HG03460 (cell line): ENCODE data around the gene CHAF1A.

Source experiments
- ATAC-seq: cut with Tn5 transposase; IDR thresholded peaks from one replicate; pipeline ENCODE4 v1.9.1; 2021; ENCODE audit not compliant: unreplicated experiment

CHAF1A gene

DNA sequence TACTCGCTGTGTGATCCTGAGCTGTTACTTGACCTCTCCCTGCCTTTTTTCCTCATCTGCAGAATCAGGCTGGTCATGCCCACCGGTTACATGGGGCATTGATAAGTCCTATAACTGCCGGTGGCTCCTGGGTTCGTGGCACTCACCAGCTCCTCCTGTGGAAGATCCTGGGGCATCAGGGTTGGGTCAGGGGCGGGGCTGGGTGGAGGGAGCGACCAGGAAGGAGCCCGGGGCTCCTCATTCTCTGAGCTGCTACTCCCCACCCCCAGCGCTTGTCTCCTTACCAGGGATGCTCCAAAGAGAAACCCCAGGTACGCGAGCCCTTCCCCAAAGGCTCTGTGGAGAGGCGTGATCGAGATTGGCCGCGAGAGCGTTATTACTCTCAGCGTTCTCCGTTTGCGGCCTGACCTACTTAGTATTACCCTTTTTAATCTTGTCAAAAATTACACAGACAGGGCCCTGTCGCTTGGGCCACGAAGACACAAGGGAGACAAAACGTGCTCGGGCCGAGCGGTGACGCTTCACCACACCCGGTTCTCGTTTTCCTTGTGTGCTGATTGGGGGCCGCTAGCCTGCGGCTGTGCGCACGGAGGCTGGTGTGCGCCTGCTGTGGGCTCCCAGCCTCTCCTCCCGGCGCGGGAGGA lies 80.4 kb downstream of the CHAF1A start:
- ATAC-seq = no peak

GRCh38 chr19:4483385-4483784 lies 80.9 kb downstream of the CHAF1A start:
- no peak for ATAC-seq

DNA sequence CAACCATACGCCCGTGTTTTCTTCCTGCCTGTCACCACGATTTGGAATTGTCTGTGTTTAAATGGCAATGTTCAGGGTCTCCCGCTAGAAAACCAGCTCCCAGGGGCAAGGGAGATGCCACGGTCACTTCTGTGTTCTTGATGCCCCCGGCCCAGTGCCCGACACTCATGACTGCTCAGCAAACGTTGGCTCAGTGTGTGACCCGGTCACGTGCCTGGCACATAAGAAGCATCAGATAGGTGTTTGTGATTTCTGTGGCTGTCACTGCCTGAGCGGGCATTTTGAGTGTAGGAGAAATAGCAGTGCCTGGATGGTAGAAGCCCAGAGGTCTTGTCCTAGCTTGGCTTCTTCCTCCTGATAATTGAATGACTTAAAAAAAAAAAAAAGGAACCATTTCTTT lies 85.1 kb downstream of the CHAF1A start:
- ATAC-seq = no peak

GRCh38 chr19:4488496-4488895 lies 86.1 kb downstream of the CHAF1A start:
- no peak for ATAC-seq

- no peak for ATAC-seq
Measured at GRCh38 chr19:4491446-4491845, 89.0 kb downstream of the CHAF1A start.

DNA sequence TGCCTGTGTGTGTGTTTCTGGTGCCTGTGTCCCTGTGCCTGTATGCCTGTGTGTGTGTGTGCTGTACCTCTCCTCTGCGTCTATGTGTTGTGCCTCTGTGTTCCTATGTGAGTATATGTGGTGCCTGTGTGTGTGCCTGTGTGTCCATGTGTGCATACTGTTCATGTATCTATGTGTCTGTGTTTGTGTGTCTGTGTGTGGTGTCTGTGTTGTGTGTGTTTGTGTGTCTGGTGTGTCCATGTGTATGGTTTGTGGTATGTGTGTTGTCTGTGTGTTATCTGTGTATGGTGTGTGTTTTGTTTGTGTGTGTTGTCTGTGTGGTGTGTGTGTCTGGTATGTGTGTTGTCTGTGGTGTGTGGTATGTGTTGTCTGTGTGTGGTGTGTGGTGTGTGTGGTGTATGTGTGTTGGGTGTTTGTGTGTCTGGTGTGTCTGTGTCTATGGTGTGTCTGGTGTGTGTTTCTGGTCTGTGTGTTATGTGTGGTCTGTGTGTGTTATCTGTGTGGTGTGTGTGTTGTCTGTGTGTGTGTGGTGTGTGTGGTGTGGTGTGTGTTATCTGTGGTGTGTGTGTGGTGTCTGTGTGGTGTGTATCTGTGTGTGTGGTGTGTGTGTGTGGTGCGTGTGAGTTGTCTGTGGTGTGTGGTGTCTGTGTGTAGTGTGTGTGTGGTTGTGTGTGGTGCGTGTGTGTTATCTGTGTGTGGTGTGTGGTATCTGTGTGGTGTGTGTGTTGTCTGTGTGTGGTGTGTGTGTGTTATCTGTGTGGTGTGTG lies 90.1 kb downstream of the CHAF1A start:
- no peak for ATAC-seq
